CD4-positive, alpha-beta T cell treated with Interleukin-4 for 1 hour (primary cell): ENCODE results near the gene ANKRD27.
A peak's percentile ranks its signal among the peaks of the same experiment; 100 is the strongest.
"Not testable (repeated sequence)": the region's sequence is repeated elsewhere in the genome, so short reads cannot be mapped to it uniquely, and the experiment has no call there.

Source experiments
- DNase-seq, 2 donors: peaks; one replicate each; pipeline ENCODE4 v3.0.0-alpha.2; 2020 to 2022

ANKRD27 gene

GRCh38 chr19:32688311-32688710 is 13.3 kb upstream of the ANKRD27 start:
- no peak for DNase-seq

DNA sequence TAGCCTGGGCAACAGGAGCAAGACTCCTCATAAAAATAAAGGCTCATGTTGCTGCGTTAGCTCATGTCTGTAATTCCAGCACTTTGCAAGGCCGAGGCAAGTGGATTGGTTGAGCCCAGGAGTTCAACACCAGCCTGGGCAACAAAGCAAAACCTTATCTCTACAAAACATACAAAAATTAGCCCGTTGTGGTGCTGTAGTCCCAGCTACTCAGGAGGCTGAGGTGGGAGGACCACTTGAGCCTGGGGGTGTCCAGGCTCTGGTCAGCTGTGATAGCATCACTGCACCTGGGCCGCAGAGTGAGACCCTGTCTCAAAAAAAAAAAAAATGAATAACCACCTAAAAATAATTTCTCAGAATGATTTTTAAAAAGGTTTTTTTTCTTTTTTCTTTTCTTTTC is 12.7 kb upstream of the ANKRD27 start:
- DNase-seq, result no peak

GRCh38 chr19:32686847-32687475 is 12.0 kb upstream of the ANKRD27 start:
- no peak for DNase-seq

DNA sequence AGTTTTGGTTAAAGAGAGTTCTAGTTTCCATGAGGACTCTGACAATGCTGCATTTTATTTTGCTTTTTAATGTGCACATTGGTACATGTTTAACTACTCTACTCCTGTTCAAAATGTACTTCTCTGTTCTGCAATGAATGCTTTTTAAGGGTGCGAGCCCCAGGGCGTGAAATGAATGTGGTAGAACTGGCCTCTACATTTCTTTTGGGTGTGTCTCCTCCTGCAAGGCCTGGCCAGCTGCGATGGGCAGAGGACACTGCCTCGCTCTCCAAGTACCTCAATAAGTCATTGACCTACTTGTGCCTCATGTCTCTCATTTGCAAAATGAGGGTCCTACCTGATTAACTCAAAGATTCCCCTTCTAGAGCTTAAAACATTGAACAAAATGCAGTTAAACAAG is 7.3 kb upstream of the ANKRD27 start:
- DNase-seq, result no peak

- DNase-seq, result no peak
Measured at GRCh38 chr19:32680986-32681385, 6.0 kb upstream of the ANKRD27 start.

DNA sequence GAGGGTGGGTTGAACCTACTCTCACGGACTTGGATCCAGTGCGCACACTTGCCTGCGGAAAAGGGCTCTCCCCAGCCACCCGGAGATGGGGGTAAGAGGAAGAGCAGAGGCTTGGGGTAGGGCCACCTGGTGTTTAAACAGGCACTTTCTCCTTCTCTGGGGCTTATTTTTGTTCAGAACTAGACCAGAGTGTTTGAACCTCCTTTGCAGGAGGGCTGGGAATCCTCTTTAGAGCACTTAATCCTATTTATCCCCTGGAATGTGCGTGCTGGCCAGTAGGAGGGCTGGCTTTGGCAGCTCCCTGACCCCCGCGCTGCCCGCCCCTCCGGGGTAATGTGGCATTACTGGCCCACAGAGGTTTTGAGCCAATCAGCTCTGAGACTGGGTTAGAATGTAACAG is 2.7 kb upstream of the ANKRD27 start:
- no peak for DNase-seq

GRCh38 chr19:32676895-32677359 is 1.9 kb upstream of the ANKRD27 start:
- DNase-seq, result no peak

GRCh38 chr19:32676186-32676894 is 1.4 kb upstream of the ANKRD27 start:
- peak in 1 of 2 donors; percentile 25 for DNase-seq

DNA sequence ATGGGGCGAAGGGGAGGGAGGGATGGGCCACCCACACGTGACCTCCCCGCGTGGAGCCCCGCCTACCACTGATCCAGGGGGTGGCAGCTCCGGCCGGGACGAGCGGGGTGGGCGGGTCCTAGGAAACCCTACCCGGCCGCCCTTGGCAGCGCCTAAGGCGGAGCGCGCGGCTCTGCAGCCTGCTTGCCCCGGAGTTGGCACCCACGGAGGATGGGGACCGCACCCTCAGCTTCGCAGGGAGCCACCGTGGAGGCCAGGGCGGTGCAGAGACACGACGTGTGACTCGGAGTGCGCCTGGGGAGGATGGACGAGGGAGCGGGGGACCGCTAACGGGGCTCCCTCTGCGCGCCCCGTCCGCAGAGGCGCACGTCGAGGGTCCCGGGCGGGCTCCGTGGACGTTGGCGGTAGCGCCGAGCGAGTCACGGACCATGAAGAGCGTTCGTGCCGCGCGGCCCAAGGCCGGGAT is 773 bp upstream of the ANKRD27 start, which contains the start of gene RGS9BP:
Gene RGS9BP (plus strand): TSS at position 129 of the 466 bp plus-strand sequence. CDS start 416 bp downstream, outside the sequence.
- peak; percentile 70 to 77 for DNase-seq

- DNase-seq, result no peak
Measured at GRCh38 chr19:32674153-32674930, 638 bp downstream of the ANKRD27 start.

GRCh38 chr19:32673573-32673972 is 1.4 kb downstream of the ANKRD27 start:
- DNase-seq, result no peak

GRCh38 chr19:32672841-32673240 is 2.1 kb downstream of the ANKRD27 start:
- DNase-seq, result no peak

GRCh38 chr19:32671883-32672593 is 2.9 kb downstream of the ANKRD27 start:
- DNase-seq, result no peak

DNA sequence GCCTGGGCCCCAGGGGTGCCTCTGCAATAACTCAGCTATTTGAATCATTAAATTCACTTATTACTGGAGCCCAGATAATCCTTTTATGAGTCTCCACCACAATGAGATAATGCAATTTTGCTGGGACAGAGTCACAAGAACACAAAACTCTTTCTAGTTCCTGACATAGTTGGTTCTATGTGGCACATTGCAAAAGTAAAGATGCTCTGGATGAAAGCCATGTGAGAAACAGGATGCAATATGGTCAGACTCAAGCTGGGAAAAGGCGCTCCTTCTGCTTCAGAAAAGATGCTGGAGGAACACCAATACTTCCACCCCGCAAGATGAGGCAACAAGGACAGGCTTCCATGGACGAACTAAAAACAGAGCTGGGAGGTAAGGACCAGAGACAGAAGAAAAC is 5.7 kb downstream of the ANKRD27 start:
- no peak for DNase-seq

DNA sequence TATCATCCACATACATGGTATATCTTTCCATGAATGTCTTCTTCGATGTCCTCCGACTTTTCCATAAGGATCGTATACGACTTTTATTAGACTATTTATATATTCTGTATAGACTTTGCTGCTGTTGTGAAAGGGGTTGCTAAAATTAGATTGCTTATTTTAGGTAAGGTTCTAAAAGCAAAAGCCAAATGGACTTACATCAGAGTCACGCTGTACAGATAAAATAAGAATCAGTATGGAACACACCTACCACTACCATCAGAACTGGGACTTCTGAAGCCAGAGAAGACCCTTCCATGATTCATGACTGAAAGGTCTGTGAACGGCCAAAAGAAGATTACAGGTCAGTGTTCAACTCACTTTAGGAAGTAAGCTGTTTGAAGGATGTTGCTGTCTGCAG is 8.9 kb downstream of the ANKRD27 start:
- no peak for DNase-seq

- DNase-seq, result peak in 1 of 2 donors; percentile 18
Measured at GRCh38 chr19:32662186-32662585, 12.8 kb downstream of the ANKRD27 start.

DNA sequence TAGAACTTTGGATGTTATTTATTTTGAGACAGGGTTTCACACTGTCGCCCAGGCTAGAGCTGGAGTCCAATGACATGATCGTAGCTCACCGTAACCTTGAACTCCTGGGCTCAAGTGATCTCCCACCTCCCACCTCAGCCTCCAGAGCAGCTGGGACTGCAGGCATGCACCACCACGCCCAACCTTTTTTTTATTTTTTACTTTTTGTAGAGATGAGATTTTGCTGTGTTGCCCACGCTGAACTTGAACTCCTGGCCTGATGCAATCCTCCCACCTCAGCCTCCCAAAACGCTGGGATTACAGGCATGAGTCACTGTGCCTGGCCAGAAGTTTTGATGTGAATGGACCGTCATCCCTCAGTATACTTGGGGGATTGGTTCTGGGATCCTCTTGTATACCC is 13.7 kb downstream of the ANKRD27 start:
- DNase-seq, result no peak

- no peak for DNase-seq
Measured at GRCh38 chr19:32658527-32658926, 16.5 kb downstream of the ANKRD27 start.

GRCh38 chr19:32658075-32658474 is 16.9 kb downstream of the ANKRD27 start:
- DNase-seq, result no peak

- DNase-seq, result not testable (repeated sequence)
Measured at GRCh38 chr19:32656379-32656778, 18.6 kb downstream of the ANKRD27 start.

GRCh38 chr19:32653599-32653915 is 21.4 kb downstream of the ANKRD27 start:
- DNase-seq, result no peak

- DNase-seq, result no peak
Measured at GRCh38 chr19:32652894-32653598, 21.9 kb downstream of the ANKRD27 start.
